Measurements from ENCODE around the gene GLT1D1.

DNA sequence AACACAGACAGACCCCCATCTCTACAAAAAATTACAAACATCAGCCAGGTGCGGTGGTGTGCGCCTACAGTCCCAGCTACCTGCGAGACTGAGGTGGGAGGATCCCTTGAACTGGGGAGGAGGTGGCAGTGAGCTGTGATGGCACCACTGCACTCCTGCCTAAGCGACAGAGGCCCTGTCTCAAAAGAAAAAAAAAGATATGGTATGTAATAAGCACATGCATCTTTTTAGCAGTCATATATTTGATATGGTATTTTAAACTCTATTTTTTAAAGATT is 36.7 kb upstream of the GLT1D1 start:
- TF ChIP-seq, protein P1, sequence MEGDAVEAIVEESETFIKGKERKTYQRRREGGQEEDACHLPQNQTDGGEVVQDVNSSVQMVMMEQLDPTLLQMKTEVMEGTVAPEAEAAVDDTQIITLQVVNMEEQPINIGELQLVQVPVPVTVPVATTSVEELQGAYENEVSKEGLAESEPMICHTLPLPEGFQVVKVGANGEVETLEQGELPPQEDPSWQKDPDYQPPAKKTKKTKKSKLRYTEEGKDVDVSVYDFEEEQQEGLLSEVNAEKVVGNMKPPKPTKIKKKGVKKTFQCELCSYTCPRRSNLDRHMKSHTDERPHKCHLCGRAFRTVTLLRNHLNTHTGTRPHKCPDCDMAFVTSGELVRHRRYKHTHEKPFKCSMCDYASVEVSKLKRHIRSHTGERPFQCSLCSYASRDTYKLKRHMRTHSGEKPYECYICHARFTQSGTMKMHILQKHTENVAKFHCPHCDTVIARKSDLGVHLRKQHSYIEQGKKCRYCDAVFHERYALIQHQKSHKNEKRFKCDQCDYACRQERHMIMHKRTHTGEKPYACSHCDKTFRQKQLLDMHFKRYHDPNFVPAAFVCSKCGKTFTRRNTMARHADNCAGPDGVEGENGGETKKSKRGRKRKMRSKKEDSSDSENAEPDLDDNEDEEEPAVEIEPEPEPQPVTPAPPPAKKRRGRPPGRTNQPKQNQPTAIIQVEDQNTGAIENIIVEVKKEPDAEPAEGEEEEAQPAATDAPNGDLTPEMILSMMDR (conservative IDR thresholded peaks at IDR 0.05; ENCODE audit: low read length), result no peak
- TF ChIP-seq EZH2phosphoT487 (IDR thresholded peaks at IDR 0.05; ENCODE audit: borderline replicate concordance, low read depth, low read length), result no peak
